GM10248 (cell line): ENCODE measurements around the gene SLC16A7.

ENCODE experiments used
- CTCF ChIA-PET: fragments of 300-600 bp; sonication (Branson Sonifier 250); formaldehyde crosslinking; extraction: SDS; loops from one replicate; lab custom pipeline; 2021; ENCODE audit warnings: antibody characterized with exemption; lab: Yijun Ruan, JAX
- POLR2A ChIA-PET: fragments of 350-650 bp; sonication (Branson Sonifier 250); formaldehyde crosslinking; extraction: SDS; loops from one replicate; lab custom pipeline; 2020; ENCODE audit warnings: antibody characterized with exemption; lab: Yijun Ruan, JAX
- DNase-seq: peaks from one replicate; pipeline ENCODE4 v3.0.0; 2012; ENCODE audit errors: extremely low spot score
- TF ChIP-seq, protein P1 (sequence below): IDR thresholded peaks from 2 replicates; pipeline ENCODE4 v1.5.1; 2012; ENCODE audit warnings: mild to moderate bottlenecking, low read depth; ENCODE audit errors: extremely low read depth, missing control alignments, control extremely low read depth

Gene SLC16A7

DNA sequence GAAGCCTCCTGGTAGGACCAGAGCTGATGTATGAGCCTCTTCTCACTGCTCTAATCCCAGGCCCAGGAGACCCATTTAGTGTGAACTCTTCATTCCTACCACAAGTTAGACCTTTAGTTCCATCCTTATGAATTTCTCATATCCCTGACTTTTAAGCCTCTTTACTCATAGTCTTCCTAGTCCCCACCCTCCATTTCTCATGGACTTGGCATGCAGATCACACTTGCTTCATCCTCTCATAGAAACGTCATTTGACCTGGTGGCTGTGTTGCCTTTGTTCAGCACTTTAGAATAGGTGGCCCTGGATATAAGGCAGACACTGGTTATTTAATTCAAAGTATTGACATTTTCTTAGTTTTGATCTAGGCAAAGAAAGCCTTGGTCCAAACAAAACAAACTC, 99.5 kb downstream of the SLC16A7 start:
- POLR2A ChIA-PET = no interaction called here
- CTCF ChIA-PET = no interaction called here
- no peak for DNase-seq
- TF ChIP-seq, protein P1, sequence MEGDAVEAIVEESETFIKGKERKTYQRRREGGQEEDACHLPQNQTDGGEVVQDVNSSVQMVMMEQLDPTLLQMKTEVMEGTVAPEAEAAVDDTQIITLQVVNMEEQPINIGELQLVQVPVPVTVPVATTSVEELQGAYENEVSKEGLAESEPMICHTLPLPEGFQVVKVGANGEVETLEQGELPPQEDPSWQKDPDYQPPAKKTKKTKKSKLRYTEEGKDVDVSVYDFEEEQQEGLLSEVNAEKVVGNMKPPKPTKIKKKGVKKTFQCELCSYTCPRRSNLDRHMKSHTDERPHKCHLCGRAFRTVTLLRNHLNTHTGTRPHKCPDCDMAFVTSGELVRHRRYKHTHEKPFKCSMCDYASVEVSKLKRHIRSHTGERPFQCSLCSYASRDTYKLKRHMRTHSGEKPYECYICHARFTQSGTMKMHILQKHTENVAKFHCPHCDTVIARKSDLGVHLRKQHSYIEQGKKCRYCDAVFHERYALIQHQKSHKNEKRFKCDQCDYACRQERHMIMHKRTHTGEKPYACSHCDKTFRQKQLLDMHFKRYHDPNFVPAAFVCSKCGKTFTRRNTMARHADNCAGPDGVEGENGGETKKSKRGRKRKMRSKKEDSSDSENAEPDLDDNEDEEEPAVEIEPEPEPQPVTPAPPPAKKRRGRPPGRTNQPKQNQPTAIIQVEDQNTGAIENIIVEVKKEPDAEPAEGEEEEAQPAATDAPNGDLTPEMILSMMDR = no peak

DNA sequence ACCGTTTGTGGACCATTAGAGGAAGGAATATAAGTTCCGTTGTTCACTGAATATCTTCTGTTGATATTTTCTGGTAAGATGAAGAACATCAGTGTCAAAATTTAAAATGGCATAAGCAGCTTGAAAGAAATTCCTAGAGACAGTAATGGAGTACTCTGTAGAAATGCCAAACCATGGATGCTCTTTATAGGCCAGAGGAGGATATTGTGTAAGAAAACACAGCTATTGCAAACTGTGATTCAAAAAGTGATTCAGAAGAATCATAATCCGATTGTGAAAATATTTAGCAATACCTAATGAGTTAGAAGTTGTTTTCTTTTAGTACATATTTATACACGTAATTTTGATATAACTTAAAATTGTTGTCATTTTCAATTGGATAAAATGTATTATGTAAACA, 102.8 kb downstream of the SLC16A7 start:
- CTCF ChIA-PET = no interaction called here

DNA sequence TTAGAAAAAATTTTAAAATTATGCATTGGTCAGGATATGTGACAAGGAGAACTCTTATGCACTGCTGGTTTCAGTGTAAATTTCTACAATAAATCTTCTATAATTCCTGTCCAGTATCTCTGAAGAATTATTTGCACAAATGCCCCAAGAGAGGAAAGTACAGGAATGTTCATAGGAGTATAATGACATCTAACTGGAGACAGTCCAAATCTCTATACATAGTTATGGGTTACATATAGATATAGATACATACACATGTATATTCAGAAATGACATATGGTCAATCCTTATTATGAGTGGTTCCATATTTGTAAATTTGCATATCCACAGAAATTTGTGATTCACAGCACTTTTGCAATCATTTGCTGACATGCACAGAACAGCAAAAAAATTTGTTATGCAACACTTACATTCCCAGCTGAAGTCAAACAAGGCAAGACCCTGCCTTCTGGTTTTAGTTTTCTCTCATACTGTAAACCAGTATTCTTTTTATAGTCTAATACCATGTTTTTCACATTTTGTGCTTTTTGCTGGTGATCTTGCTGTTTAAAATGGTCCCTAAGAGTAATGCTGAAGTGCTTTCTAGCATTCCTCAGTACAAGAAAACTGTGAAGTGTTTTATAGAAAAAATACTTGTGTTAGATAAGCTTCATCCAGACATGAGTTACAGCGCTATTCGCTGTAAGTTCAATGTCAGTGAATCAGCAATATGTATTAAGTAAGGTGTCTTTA, 103.8 kb downstream of the SLC16A7 start:
- no peak for DNase-seq
- ChIA-PET POLR2A (no interaction called here), CTCF (no interaction called here)
- TF ChIP-seq, protein P1 = no peak

More for the DNA sequence above, 102.8 kb downstream of the SLC16A7 start:
- no peak for DNase-seq
- TF ChIP-seq, protein P1 = no peak
- POLR2A ChIA-PET = no interaction called here

DNA sequence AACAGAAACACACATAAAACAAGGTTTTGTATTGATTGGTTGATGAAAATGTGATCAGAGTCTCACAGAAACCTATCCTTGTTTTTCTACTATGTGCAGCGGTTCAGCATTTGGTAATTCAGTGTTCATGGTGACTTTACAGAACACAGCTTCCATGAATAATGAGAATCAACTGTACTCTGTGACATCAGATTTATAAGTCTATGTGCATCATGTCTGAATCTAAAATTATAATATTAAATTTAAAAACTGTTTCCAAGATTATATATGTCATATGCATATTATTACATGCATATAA, 104.3 kb downstream of the SLC16A7 start:
- ChIA-PET CTCF (no interaction called here), POLR2A (no interaction called here)
- no peak for DNase-seq
- TF ChIP-seq, protein P1 = no peak

DNA sequence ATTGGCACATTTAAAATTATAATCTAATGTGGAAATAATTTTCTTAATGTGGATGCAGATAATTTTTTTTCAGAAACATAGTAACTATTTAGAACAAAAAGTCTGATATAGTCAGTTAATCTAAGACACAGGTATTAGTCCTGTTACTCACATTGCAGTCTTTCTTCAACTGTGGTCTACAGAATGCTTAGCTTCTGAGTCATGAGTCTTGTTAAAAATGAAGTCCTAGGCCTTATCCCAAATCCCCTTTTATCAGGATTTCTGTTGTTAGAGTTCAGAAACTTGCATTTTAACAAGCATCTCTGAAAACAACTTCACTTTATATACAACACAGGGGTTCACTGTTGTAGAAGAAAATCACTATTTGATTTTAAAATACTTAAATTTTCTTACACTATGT, 112.2 kb downstream of the SLC16A7 start:
- POLR2A ChIA-PET = no interaction called here
- CTCF ChIA-PET = no interaction called here
- DNase-seq = no peak
- TF ChIP-seq, protein P1 = no peak

DNA sequence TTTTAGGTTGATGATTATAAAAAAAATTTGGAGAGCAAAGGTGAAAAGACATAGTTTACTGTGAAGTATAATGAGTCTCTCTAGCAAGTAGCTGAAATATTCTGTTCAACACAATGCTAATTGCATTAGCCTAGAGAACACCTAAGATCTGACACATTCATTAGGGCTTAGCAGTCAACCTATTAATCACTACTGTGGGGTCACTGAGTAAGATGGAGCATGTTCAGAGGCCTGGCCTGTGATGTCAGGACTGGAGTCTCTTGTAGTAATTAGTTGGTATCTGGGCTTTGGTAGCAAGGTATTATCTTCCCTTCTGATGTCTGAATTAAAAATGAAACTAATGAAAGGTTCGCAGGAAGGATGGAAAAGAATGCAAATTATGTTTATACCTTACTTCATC, 112.7 kb downstream of the SLC16A7 start:
- TF ChIP-seq, protein P1 = no peak
- POLR2A ChIA-PET = no interaction called here
- DNase-seq = no peak
- CTCF ChIA-PET = no interaction called here
